Mucosa of descending colon (tissue), 3 donors: ENCODE data around the gene IFNA6. TPM values are rescaled to one million over a fixed set of nuclear protein-coding genes. Genes with fewer than 3 reads are reported as not detected.

ENCODE experiments used
- ATAC-seq: fragments of 200-7000 bp; cut with Tn5 transposase; one replicate; pipeline ENCODE4 v1.9.1; 2020; ENCODE audit warnings: mild to moderate bottlenecking, moderate library complexity
- DNase-seq, 3 donors: peaks; one replicate each; pipeline ENCODE4 v3.0.0-alpha.2; 2020
- H3K36me3 ChIP-seq: fragments of 200-600 bp; one replicate; pipeline ENCODE4 v1.8.0; 2021; ENCODE audit warnings: low read depth, mild to moderate bottlenecking
- H3K4me1 ChIP-seq: fragments of 200-600 bp; one replicate; pipeline ENCODE4 v1.8.0; 2021; ENCODE audit warnings: low read depth, mild to moderate bottlenecking
- H3K4me3 ChIP-seq: fragments of 200-600 bp; one replicate; pipeline ENCODE4 v1.8.0; 2021; ENCODE audit warnings: mild to moderate bottlenecking
- H3K9me3 ChIP-seq: fragments of 200-600 bp; one replicate; pipeline ENCODE4 v1.8.0; 2021; ENCODE audit warnings: mild to moderate bottlenecking
- CTCF ChIP-seq: fragments of 200-600 bp; IDR thresholded peaks from one replicate; pipeline ENCODE4 v1.8.0; 2022; ENCODE audit warnings: antibody characterized with exemption, mild to moderate bottlenecking
- intact Hi-C, 2 donors: fragments of 100-400 bp; cut with DNase I in 1 of 2; cut with micrococcal nuclease in 1 of 2; formaldehyde crosslinking; loops; one replicate each; pipeline versions ENCODE4 v1.11.0 to v1.11.1; 2022; cut with DNase I, micrococcal nuclease
- total RNA-seq, 3 donors: library from RNA; stranded (reverse); fragmentation: NEBNext Ultra II Directional in 2 of 3; extraction: Animal tissue kit (Norgen Biotek cat#: 25700) in 2 of 3; gene quantifications; one replicate each; pipeline versions ENCODE4 v1.2.1 to v1.2.4, GENCODE V29; 2021 to 2023
- donor health status: DM: no; HTN: no; CAD: no; lungs with moderate emphysema.
- donor health status: DM: no; HTN: no; CAD: no.
- donor health status: DM: no; HTN: yes; CAD: no.

Gene IFNA6
- total RNA-seq, 3 donors from 2014 or later, result not detected

DNA sequence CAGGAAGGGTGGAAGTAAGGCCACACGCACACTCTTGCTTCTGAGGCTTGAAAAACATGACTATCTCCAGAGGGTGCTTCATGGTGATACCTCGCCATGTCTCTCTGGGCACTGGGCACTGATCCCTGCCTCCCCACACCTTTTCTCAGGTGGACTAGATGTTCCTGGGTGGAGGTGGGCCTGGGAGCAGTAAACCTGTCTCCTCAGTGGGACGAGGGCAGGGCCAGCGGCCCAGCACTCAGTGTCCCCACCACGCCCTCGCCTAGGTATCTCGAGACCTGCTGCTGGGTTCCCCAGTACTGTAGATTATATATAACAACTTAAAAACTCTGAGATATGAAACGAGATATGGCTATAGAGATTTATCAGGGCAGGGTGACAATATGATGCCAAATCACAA lies 11.6 kb upstream of the IFNA6 start:
- ATAC-seq, result no peak
- Histone ChIP-seq H3K36me3 (no peaks in the 10 kb centered on the region), H3K9me3 (no peaks in the 10 kb centered on the region), H3K4me3 (no peak overlapping the region), H3K4me1 (no peaks in the 10 kb centered on the region)
- intact Hi-C loops, result no loop called here
- no peak for TF ChIP-seq CTCF
- DNase-seq, result no peak

DNA sequence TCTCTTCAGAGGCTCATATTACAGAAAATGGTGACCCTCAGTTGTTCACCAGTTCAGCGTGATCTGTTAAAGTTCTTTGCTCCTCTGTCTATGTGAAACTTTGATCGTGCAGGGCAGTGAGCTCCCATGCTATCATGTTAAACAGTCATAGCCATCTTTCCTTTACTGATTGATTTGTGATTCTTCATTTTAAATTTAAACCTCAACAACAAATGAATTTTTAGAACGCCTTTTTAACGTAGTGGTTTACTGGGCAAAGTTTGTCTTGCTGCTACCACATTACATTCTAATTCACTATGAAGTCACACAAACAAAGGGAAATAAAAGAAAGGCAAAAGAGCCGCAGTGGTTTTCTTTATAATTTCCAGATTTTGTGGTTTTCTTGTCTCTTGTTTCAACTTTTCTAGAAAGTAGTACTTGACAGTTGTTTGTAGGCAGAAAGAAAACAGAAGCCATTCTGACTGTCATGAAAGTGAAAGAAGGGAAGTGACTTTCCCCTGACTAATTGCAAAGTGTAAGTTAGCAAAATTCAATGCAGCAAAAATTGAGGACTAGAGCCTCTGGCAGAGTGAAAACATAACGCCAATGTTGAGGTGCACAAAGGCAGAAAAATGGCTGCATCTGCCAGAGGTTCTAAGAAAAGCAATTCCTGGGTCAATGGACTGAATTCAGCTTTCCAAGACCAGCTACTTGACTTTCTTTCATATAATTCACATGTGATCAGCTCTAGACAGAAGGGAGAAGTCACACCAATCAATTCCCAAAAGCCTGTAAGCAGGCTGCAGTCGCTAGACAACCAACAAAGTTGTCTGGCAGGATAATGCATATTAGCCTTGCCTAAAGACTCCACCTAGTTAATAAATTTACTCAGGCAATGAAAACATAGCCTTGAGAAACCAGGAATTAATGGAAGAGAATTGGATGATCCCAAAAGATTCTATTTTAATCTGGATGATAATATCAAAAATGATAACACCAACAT lies 7.1 kb upstream of the IFNA6 start:
- Histone ChIP-seq H3K9me3 (no peaks in the 10 kb centered on the region), H3K4me1 (no peaks in the 10 kb centered on the region), H3K4me3 (no peak overlapping the region), H3K36me3 (no peaks in the 10 kb centered on the region)
- ATAC-seq (no peak), DNase-seq (no peak)
- intact Hi-C loops, result no loop called here
- TF ChIP-seq CTCF, result no peak

- no peak for TF ChIP-seq CTCF
- no peaks in the 10 kb centered on the region for H3K36me3 ChIP-seq
- H3K4me3 ChIP-seq, result no peak overlapping the region
- DNase-seq (no peak), ATAC-seq (no peak)
- intact Hi-C loops, result no loop called here
- no peaks in the 10 kb centered on the region for H3K4me1 ChIP-seq
- no peaks in the 10 kb centered on the region for H3K9me3 ChIP-seq
Measured at GRCh38 chr9:21348430-21348970, 2.2 kb downstream of the IFNA6 start.

DNA sequence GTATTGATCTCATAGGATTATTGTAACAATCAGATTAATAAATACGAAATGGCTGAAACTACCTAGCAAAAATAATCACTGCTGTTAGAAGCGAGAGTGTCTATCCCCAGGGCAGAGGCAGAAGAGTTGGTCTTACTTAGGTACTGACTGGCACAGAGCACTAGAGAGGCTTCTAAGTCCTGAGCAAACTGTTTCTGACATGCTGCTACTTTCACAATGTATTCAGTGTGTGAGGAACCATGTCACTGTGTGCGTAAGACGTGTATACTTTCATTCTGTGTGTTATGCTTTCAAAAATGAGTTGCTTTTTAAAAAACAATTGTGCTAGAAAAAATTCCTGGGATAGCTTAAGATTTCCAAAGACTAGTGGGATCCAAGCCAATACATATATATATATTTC lies 10.0 kb downstream of the IFNA6 start:
- H3K9me3 ChIP-seq, result no peaks in the 10 kb centered on the region
- H3K4me3 ChIP-seq, result no peak overlapping the region
- H3K36me3 ChIP-seq, result no peaks in the 10 kb centered on the region
- ATAC-seq (no peak), DNase-seq (no peak)
- TF ChIP-seq CTCF, result no peak
- intact Hi-C loops, result no loop called here
- peaks cover 2% of the 10 kb centered on the region for H3K4me1 ChIP-seq

GRCh38 chr9:21336457-21336856 lies 14.2 kb downstream of the IFNA6 start:
- H3K36me3 ChIP-seq, result no peaks in the 10 kb centered on the region
- no peak overlapping the region for H3K4me3 ChIP-seq
- ATAC-seq, result no peak
- no peaks in the 10 kb centered on the region for H3K9me3 ChIP-seq
- no peak for TF ChIP-seq CTCF
- H3K4me1 ChIP-seq, result peaks cover 34% of the 10 kb centered on the region
- no peak for DNase-seq
- intact Hi-C loops, result no loop called here
